Upper lobe of left lung (tissue), 4 donors: ENCODE measurements around the gene PGA3.

ENCODE experiments used
- POLR2A ChIP-seq, 4 donors: fragments of 450-650 bp; IDR thresholded peaks; one replicate each; pipeline ENCODE4 v1.5.1; 2016 to 2017; ENCODE audit warnings: antibody characterized with exemption in 4 of 4, mild to moderate bottlenecking in 2 of 4
- TF ChIP-seq, protein P1 (sequence below), 6 experiments: fragments of 450-650 bp in 4 of 6; fragments of 200-600 bp in 2 of 6; sonication (generic) in 2 of 6; IDR thresholded peaks; one replicate each; pipeline ENCODE4 v1.5.1; 2016 to 2019; ENCODE audit warnings: antibody characterized with exemption in 6 of 6

- TF ChIP-seq, protein P1, sequence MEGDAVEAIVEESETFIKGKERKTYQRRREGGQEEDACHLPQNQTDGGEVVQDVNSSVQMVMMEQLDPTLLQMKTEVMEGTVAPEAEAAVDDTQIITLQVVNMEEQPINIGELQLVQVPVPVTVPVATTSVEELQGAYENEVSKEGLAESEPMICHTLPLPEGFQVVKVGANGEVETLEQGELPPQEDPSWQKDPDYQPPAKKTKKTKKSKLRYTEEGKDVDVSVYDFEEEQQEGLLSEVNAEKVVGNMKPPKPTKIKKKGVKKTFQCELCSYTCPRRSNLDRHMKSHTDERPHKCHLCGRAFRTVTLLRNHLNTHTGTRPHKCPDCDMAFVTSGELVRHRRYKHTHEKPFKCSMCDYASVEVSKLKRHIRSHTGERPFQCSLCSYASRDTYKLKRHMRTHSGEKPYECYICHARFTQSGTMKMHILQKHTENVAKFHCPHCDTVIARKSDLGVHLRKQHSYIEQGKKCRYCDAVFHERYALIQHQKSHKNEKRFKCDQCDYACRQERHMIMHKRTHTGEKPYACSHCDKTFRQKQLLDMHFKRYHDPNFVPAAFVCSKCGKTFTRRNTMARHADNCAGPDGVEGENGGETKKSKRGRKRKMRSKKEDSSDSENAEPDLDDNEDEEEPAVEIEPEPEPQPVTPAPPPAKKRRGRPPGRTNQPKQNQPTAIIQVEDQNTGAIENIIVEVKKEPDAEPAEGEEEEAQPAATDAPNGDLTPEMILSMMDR (IDR thresholded peaks at IDR 0.05): no peak
- no peak for TF ChIP-seq POLR2A (IDR thresholded peaks at IDR 0.05)
Measured at GRCh38 chr11:61256710-61257482, 53.6 kb downstream of the PGA3 start.
